Measurements from ENCODE around the gene MYO9A.

The MYO9A gene

DNA sequence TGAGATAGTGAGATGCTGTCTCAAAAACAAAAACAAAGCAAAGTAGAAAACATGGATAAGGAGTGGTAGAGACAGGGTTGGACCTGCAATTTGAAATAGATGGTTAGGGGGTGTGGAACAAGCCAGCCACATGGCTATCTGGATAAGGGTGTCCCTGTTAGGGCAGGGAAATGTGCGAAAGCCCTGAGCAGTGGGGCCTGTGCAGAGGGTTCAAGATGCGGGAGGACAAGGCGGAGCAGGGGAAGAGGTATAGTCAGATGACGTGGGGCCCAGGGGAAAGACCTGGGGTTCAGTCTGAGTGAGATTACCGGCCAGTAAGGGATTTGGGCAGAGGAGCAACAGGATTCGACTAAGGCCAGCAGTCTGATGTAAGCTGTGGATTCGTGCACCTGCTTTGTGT is 326.0 kb downstream of the MYO9A start:
- peak overlapping the region; percentile 30 for H2BK12ac ChIP-seq (ENCODE audit: low read length)
- H2BK5ac ChIP-seq (ENCODE audit: low read depth, low read length, poor library complexity), result no peak overlapping the region
- H4K91ac ChIP-seq (ENCODE audit: low read depth, low read length), result no peak overlapping the region
- H3K14ac ChIP-seq (ENCODE audit: low read length), result peak overlapping the region; percentile 71
- no CpG with 5 or more reads among the region's 7 CpGs for WGBS (ENCODE audit: extremely low coverage, insufficient coverage, insufficient read length)
- H3K79me1 ChIP-seq (ENCODE audit: low read length), result peaks cover 6% of the 10 kb centered on the region
- H2AK5ac ChIP-seq (ENCODE audit: low read length), result peak overlapping the region; percentile 81
- no peak overlapping the region for H4K12ac ChIP-seq (ENCODE audit: low read depth, low read length)
- no peaks in the 10 kb centered on the region for H3K27me3 ChIP-seq (ENCODE audit: insufficient read depth, low read length)
- H3K23ac ChIP-seq (ENCODE audit: low read length), result no peak overlapping the region
- no peak overlapping the region for H3K27ac ChIP-seq (ENCODE audit: low read depth, low read length)
- H3K79me2 ChIP-seq (ENCODE audit: control insufficient read depth, insufficient read depth, low read length, poor library complexity), result peaks cover 1% of the 10 kb centered on the region
- no peak overlapping the region for H2AFZ ChIP-seq (ENCODE audit: insufficient read depth, low read length, poor library complexity)
- H3K9me3 ChIP-seq (ENCODE audit: insufficient read depth, low read depth, low read length), result peaks cover 3% of the 10 kb centered on the region
- H4K8ac ChIP-seq (ENCODE audit: low read depth, low read length), result no peak overlapping the region
- no peak overlapping the region for H3K4me3 ChIP-seq (ENCODE audit: low read depth, low read length)
- DNase-seq, result no peak
- H3K36me3 ChIP-seq (ENCODE audit: control insufficient read depth in 1 of 2, insufficient read depth in 2 of 2, low read length in 2 of 2), result no peaks in the 10 kb centered on the region
- H3K4ac ChIP-seq (ENCODE audit: low read depth, low read length), result no peak overlapping the region
- H3K4me1 ChIP-seq (ENCODE audit: control insufficient read depth in 1 of 2, insufficient read depth in 2 of 2, low read length in 2 of 2), result peaks cover 5 to 12% of the 10 kb centered on the region in 2 experiments
- H3K4me2 ChIP-seq (ENCODE audit: low read length), result no peak overlapping the region
- H2BK120ac ChIP-seq (ENCODE audit: insufficient read depth, low read length, poor library complexity), result peak overlapping the region; percentile 15
- H3K9ac ChIP-seq (ENCODE audit: low read length), result no peak overlapping the region
- no peak overlapping the region for H3K18ac ChIP-seq (ENCODE audit: low read length)

DNA sequence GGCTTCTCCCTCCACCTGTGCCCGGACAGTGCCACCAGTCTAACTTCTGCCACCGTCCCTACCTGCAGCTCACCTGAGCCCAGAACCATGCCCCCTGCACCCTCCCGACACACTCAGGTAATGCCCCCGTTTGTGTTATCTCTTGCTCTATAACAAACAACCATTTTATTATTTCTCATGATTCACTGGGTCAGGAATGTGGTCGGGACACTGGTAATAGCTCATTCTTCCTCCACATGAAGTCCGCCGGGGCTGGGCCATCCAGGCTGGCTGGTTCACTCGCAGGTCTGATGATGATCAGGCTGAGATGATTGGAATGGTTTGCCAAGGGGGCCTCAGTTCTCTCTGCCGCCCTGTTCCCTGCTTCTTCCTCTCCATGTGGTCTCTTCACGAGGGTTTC is 327.9 kb downstream of the MYO9A start:
- Histone ChIP-seq H3K79me1 (ENCODE audit: low read length) (peaks cover 6% of the 10 kb centered on the region), H2BK12ac (ENCODE audit: low read length) (no peak overlapping the region), H3K27ac (ENCODE audit: low read depth, low read length) (no peak overlapping the region), H3K27me3 (ENCODE audit: insufficient read depth, low read length) (no peaks in the 10 kb centered on the region), H3K4ac (ENCODE audit: low read depth, low read length) (no peak overlapping the region), H3K23ac (ENCODE audit: low read length) (no peak overlapping the region), H2BK5ac (ENCODE audit: low read depth, low read length, poor library complexity) (no peak overlapping the region), H3K14ac (ENCODE audit: low read length) (no peak overlapping the region), H3K79me2 (ENCODE audit: control insufficient read depth, insufficient read depth, low read length, poor library complexity) (peaks cover 1% of the 10 kb centered on the region), H2AFZ (ENCODE audit: insufficient read depth, low read length, poor library complexity) (no peak overlapping the region), H3K9ac (ENCODE audit: low read length) (no peak overlapping the region), H4K91ac (ENCODE audit: low read depth, low read length) (no peak overlapping the region), H3K36me3 (ENCODE audit: control insufficient read depth in 1 of 2, insufficient read depth in 2 of 2, low read length in 2 of 2) (no peaks in the 10 kb centered on the region), H4K8ac (ENCODE audit: low read depth, low read length) (no peak overlapping the region), H3K18ac (ENCODE audit: low read length) (no peak overlapping the region), H2BK120ac (ENCODE audit: insufficient read depth, low read length, poor library complexity) (no peak overlapping the region), H3K9me3 (ENCODE audit: insufficient read depth, low read depth, low read length) (peaks cover 3% of the 10 kb centered on the region), H4K12ac (ENCODE audit: low read depth, low read length) (no peak overlapping the region), H2AK5ac (ENCODE audit: low read length) (no peak overlapping the region), H3K4me3 (ENCODE audit: low read depth, low read length) (no peak overlapping the region), H3K4me2 (ENCODE audit: low read length) (no peak overlapping the region), H3K4me1 (ENCODE audit: control insufficient read depth in 1 of 2, insufficient read depth in 2 of 2, low read length in 2 of 2) (peaks cover 5 to 12% of the 10 kb centered on the region in 2 experiments)
- WGBS (ENCODE audit: extremely low coverage, insufficient coverage, insufficient read length), result no CpG with 5 or more reads among the region's 10 CpGs
- peak; percentile 80 to 82 for DNase-seq

DNA sequence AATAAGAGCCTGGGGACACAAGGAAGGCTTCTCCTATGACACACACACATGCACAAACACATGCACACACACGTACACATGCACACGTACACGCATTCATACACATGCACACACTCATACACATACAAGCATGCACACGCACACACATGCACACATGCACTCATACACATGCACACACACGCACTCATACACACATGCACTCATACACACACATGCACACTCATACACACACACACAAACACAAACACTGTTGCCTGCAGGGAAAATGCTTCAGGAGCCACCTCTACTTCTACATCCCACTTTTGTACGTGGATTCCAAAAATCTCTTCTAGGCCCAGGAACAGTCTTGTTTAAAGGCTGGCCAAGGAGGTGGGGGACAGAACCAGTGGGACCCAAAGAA is 328.3 kb downstream of the MYO9A start:
- no peak overlapping the region for H3K4ac ChIP-seq (ENCODE audit: low read depth, low read length)
- no peak overlapping the region for H2BK120ac ChIP-seq (ENCODE audit: insufficient read depth, low read length, poor library complexity)
- no peak overlapping the region for H3K23ac ChIP-seq (ENCODE audit: low read length)
- H3K9ac ChIP-seq (ENCODE audit: low read length), result no peak overlapping the region
- H3K14ac ChIP-seq (ENCODE audit: low read length), result no peak overlapping the region
- no peak overlapping the region for H3K18ac ChIP-seq (ENCODE audit: low read length)
- no peak overlapping the region for H2BK5ac ChIP-seq (ENCODE audit: low read depth, low read length, poor library complexity)
- no CpG with 5 or more reads among the region's 6 CpGs for WGBS (ENCODE audit: extremely low coverage, insufficient coverage, insufficient read length)
- no peak overlapping the region for H4K8ac ChIP-seq (ENCODE audit: low read depth, low read length)
- H3K79me1 ChIP-seq (ENCODE audit: low read length), result peaks cover 6% of the 10 kb centered on the region
- no peak overlapping the region for H3K27ac ChIP-seq (ENCODE audit: low read depth, low read length)
- H3K4me3 ChIP-seq (ENCODE audit: low read depth, low read length), result peak overlapping the region; percentile 16
- H3K9me3 ChIP-seq (ENCODE audit: insufficient read depth, low read depth, low read length), result peaks cover 3% of the 10 kb centered on the region
- H3K79me2 ChIP-seq (ENCODE audit: control insufficient read depth, insufficient read depth, low read length, poor library complexity), result peaks cover 1% of the 10 kb centered on the region
- no peaks in the 10 kb centered on the region for H3K36me3 ChIP-seq (ENCODE audit: control insufficient read depth in 1 of 2, insufficient read depth in 2 of 2, low read length in 2 of 2)
- no peak overlapping the region for H2BK12ac ChIP-seq (ENCODE audit: low read length)
- H3K4me2 ChIP-seq (ENCODE audit: low read length), result no peak overlapping the region
- no peaks in the 10 kb centered on the region for H3K27me3 ChIP-seq (ENCODE audit: insufficient read depth, low read length)
- no peak overlapping the region for H2AK5ac ChIP-seq (ENCODE audit: low read length)
- DNase-seq, result no peak
- peaks cover 5 to 12% of the 10 kb centered on the region in 2 experiments for H3K4me1 ChIP-seq (ENCODE audit: control insufficient read depth in 1 of 2, insufficient read depth in 2 of 2, low read length in 2 of 2)
- no peak overlapping the region for H2AFZ ChIP-seq (ENCODE audit: insufficient read depth, low read length, poor library complexity)
- no peak overlapping the region for H4K91ac ChIP-seq (ENCODE audit: low read depth, low read length)
- no peak overlapping the region for H4K12ac ChIP-seq (ENCODE audit: low read depth, low read length)

DNA sequence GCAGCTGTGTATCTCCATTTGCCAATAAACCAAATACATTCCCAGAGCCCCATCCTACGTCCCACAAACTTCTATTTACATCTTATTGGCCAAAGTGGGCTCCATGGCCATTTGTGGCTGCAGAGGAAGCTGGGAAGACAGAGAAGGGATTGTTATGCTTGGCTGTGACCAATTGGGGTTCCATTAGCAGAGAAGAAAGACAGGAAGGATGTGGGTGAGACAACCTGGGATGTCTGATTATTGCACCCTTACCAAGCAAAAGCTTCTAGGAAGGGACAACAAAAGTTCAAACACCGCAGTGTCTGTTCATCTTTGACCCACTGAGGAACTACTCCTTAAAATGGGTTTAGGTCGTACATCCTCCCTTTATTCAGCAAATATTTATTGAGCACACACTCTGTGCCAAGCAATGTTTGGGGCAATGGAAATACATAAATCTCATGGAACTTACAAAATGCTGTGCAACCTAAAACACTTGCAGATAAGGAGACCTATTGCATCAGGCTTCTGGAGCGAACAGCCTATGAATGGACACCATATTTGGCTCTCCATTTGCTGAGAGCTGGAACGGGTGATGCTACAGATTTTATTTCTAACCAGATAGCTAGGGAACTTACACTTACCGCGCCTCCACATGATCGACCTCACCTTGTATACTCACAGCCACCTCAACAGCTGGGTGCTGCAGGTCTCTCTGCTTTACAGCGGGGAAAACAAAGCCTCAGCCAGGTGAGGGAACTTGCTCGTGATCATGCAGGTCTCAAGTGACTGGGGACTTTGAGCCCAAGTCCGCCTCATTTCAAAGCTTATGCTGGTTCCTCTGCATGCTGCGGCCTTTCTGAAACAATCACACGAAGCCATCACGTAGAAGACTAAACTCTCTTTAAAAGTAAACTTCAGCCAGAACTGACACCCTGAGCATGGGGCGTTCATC is 329.0 kb downstream of the MYO9A start:
- peak in 1 of 2 donors; percentile 19 for DNase-seq
- H3K4me2 ChIP-seq (ENCODE audit: low read length), result no peak overlapping the region
- H2BK12ac ChIP-seq (ENCODE audit: low read length), result no peak overlapping the region
- no peak overlapping the region for H3K4ac ChIP-seq (ENCODE audit: low read depth, low read length)
- H3K4me3 ChIP-seq (ENCODE audit: low read depth, low read length), result no peak overlapping the region
- no peak overlapping the region for H2BK120ac ChIP-seq (ENCODE audit: insufficient read depth, low read length, poor library complexity)
- H2AFZ ChIP-seq (ENCODE audit: insufficient read depth, low read length, poor library complexity), result no peak overlapping the region
- no peaks in the 10 kb centered on the region for H3K27me3 ChIP-seq (ENCODE audit: insufficient read depth, low read length)
- no peaks in the 10 kb centered on the region for H3K36me3 ChIP-seq (ENCODE audit: control insufficient read depth in 1 of 2, insufficient read depth in 2 of 2, low read length in 2 of 2)
- peaks cover 5 to 12% of the 10 kb centered on the region in 2 experiments for H3K4me1 ChIP-seq (ENCODE audit: control insufficient read depth in 1 of 2, insufficient read depth in 2 of 2, low read length in 2 of 2)
- no CpG with 5 or more reads among the region's 15 CpGs for WGBS (ENCODE audit: extremely low coverage, insufficient coverage, insufficient read length)
- H3K23ac ChIP-seq (ENCODE audit: low read length), result no peak overlapping the region
- H4K12ac ChIP-seq (ENCODE audit: low read depth, low read length), result no peak overlapping the region
- no peak overlapping the region for H2BK5ac ChIP-seq (ENCODE audit: low read depth, low read length, poor library complexity)
- no peak overlapping the region for H4K8ac ChIP-seq (ENCODE audit: low read depth, low read length)
- no peak overlapping the region for H3K14ac ChIP-seq (ENCODE audit: low read length)
- no peak overlapping the region for H3K27ac ChIP-seq (ENCODE audit: low read depth, low read length)
- H3K9ac ChIP-seq (ENCODE audit: low read length), result no peak overlapping the region
- no peak overlapping the region for H2AK5ac ChIP-seq (ENCODE audit: low read length)
- no peak overlapping the region for H4K91ac ChIP-seq (ENCODE audit: low read depth, low read length)
- peaks cover 1% of the 10 kb centered on the region for H3K79me2 ChIP-seq (ENCODE audit: control insufficient read depth, insufficient read depth, low read length, poor library complexity)
- H3K18ac ChIP-seq (ENCODE audit: low read length), result no peak overlapping the region
- peaks cover 6% of the 10 kb centered on the region for H3K79me1 ChIP-seq (ENCODE audit: low read length)
- peaks cover 3% of the 10 kb centered on the region for H3K9me3 ChIP-seq (ENCODE audit: insufficient read depth, low read depth, low read length)
